Esophagus squamous epithelium (tissue), 5 donors: ENCODE data around the gene UBE2E1. TPM values are rescaled to one million over a fixed set of nuclear protein-coding genes. Genes with fewer than 3 reads are reported as not detected.
"Not testable (repeated sequence)": the region's sequence is repeated elsewhere in the genome, so short reads cannot be mapped to it uniquely, and the experiment has no call there.

Experiments used
- DNase-seq: peaks from one replicate; lab custom pipeline; 2025; lab: John Stamatoyannopoulos, UW
- H3K27ac ChIP-seq, 4 donors: fragments of 200-600 bp; sonication (generic); one replicate each; pipeline ENCODE4 v1.5.1; 2016 to 2019; ENCODE audit warnings: mild to moderate bottlenecking in 1 of 4
- H3K27me3 ChIP-seq, 4 donors: fragments of 200-600 bp; sonication (generic); 1 replicate in 3 of 4; 2 replicates in 1 of 4; pipeline versions ENCODE4 v1.5.1 to v1.6.0; 2017 to 2021; ENCODE audit warnings: antibody characterized with exemption in 1 of 4
- H3K36me3 ChIP-seq, 3 donors: fragments of 200-600 bp; sonication (generic); one replicate each; pipeline ENCODE4 v1.5.1; 2016 to 2019
- H3K4me1 ChIP-seq, 3 donors: fragments of 200-600 bp; sonication (generic); one replicate each; pipeline ENCODE4 v1.5.1; 2017 to 2019
- H3K4me3 ChIP-seq, 4 donors: fragments of 200-600 bp; sonication (generic); 1 replicate in 3 of 4; 2 replicates in 1 of 4; pipeline ENCODE4 v1.5.1; 2016 to 2019; ENCODE audit warnings: mild to moderate bottlenecking in 2 of 4, moderate library complexity in 1 of 4
- H3K9me3 ChIP-seq, 3 donors: fragments of 200-600 bp; sonication (generic); one replicate each; pipeline ENCODE4 v1.5.1; 2016 to 2019
- POLR2A ChIP-seq, 4 donors: fragments of 450-650 bp; IDR thresholded peaks; one replicate each; pipeline ENCODE4 v1.6.1; 2017; ENCODE audit warnings: antibody characterized with exemption in 4 of 4, mild to moderate bottlenecking in 4 of 4, moderate library complexity in 3 of 4
- whole genome bisulfite sequencing, 2 donors: methylation state at CpG; one replicate each; pipeline ENCODE4 v1.1.5; 2018; 5-methylcytosine and 5-hydroxymethylcytosine counted together
- intact Hi-C: fragments of 100-400 bp; cut with DNase I; formaldehyde crosslinking; loops from one replicate; pipeline ENCODE4 v1.15.0; 2022
- total RNA-seq, 4 donors: library from RNA; depleted of rRNA; stranded (reverse); fragments of >200 nt; gene quantifications; one replicate each; pipeline ENCODE4 v1.1.0, GENCODE V29; 2016
- TF ChIP-seq, protein P1 (sequence below), 6 experiments: fragments of 450-650 bp in 4 of 6; fragments of 200-600 bp in 2 of 6; sonication (generic) in 2 of 6; IDR thresholded peaks; one replicate each; pipeline ENCODE4 v1.5.1; 2016 to 2019; ENCODE audit warnings: antibody characterized with exemption in 6 of 6, mild to moderate bottlenecking in 4 of 6, moderate library complexity in 4 of 6
- donor health status: DM: yes; HTN: yes; CAD: no.

Gene UBE2E1
- total RNA-seq, 4 donors from 2014 or later, result 83.9 to 115 (median 104) TPM

DNA sequence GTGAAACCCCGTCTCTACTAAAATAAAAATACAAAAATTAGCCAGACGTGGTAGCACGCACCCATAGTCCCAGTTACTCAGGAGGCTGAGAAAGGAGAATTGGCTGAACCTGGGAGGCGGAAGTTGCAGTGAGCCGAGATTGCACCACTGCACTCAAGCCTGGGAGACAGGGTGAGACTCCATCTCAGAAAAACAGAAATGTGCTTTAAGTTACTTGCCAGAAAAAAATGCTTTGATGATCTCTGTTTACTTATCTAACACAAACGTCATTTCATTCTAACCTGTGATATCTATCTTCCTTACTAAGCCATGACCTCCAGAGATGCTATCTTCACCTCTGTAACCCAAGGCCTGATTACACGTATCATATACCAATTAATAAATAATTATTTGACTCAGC, 103.6 kb downstream of the UBE2E1 start:
- H3K36me3 ChIP-seq, result peaks cover 0 to 48% (median 0%) of the 10 kb centered on the region in 3 donors

DNA sequence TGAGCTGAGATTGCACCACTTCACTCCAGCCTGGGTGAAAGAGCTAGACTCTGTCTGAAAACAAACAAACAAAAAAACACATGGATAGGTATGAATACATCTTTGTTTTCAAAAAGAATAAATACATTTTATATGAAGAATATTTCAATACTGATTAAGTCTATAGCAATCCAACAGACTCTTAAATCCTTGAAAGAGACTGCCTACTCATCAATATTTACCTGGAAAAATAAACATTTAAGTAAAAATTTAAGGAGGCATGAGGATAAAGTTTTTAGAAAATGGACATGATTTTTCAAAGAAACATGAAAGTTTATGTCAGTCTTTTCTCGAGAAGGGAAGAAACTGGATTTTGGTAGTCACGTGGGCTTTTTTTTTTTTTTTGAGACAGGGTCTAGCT, 105.6 kb downstream of the UBE2E1 start:
- intact Hi-C loops, result no loop called here
- WGBS, 2 donors, result 83 to 85% methylated on average over 2 of the region's 2 CpGs
- TF ChIP-seq, protein P1, sequence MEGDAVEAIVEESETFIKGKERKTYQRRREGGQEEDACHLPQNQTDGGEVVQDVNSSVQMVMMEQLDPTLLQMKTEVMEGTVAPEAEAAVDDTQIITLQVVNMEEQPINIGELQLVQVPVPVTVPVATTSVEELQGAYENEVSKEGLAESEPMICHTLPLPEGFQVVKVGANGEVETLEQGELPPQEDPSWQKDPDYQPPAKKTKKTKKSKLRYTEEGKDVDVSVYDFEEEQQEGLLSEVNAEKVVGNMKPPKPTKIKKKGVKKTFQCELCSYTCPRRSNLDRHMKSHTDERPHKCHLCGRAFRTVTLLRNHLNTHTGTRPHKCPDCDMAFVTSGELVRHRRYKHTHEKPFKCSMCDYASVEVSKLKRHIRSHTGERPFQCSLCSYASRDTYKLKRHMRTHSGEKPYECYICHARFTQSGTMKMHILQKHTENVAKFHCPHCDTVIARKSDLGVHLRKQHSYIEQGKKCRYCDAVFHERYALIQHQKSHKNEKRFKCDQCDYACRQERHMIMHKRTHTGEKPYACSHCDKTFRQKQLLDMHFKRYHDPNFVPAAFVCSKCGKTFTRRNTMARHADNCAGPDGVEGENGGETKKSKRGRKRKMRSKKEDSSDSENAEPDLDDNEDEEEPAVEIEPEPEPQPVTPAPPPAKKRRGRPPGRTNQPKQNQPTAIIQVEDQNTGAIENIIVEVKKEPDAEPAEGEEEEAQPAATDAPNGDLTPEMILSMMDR (IDR thresholded peaks at IDR 0.05), result no peak
- TF ChIP-seq POLR2A (IDR thresholded peaks at IDR 0.05), result no peak

More for the DNA sequence above, 103.6 kb downstream of the UBE2E1 start:
- Histone ChIP-seq H3K27ac (no peak overlapping the region), H3K4me3 (no peak overlapping the region), H3K9me3 (no peaks in the 10 kb centered on the region), H3K4me1 (peaks cover 0 to 5% (median 0%) of the 10 kb centered on the region in 3 donors), H3K27me3 (no peaks in the 10 kb centered on the region)
- no peak for DNase-seq
- intact Hi-C loops, result no loop called here
- WGBS, 2 donors, result 89 to 96% methylated on average over 7 of the region's 7 CpGs
- TF ChIP-seq, protein P1 (IDR thresholded peaks at IDR 0.05), result no peak
- TF ChIP-seq POLR2A (IDR thresholded peaks at IDR 0.05), result no peak

DNA sequence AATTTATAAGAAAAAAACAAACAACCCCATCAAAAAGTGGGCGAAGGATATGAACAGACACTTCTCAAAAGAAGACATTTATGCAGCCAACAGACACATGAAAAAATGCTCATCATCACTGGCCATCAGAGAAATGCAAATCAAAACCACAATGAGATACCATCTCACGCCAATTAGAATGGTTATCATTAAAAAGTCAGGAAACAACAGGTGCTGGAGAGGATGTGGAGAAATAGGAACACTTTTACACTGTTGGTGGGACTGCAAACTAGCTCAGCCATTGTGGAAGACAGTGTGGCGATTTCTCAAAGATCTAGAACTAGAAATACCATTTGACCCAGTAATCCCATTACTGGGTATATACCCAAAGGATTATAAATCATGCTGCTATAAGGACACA, 106.6 kb downstream of the UBE2E1 start:
- H3K9me3 ChIP-seq, H3K27ac ChIP-seq, DNase-seq, H3K4me3 ChIP-seq, H3K27me3 ChIP-seq, intact Hi-C loops: not testable (repeated sequence)
- 94 to 95% methylated on average over 3 of the region's 3 CpGs for WGBS, 2 donors
- Histone ChIP-seq H3K4me1 (peaks cover 10 to 25% (median 10%) of the 10 kb centered on the region in 3 donors), H3K36me3 (peaks cover 0 to 35% (median 0%) of the 10 kb centered on the region in 3 donors)

More for the DNA sequence above, 105.6 kb downstream of the UBE2E1 start:
- Histone ChIP-seq H3K4me1 (peaks cover 10 to 25% (median 10%) of the 10 kb centered on the region in 3 donors), H3K27ac (no peak overlapping the region), H3K9me3 (no peaks in the 10 kb centered on the region), H3K4me3 (no peak overlapping the region), H3K27me3 (no peaks in the 10 kb centered on the region), H3K36me3 (peaks cover 0 to 44% (median 0%) of the 10 kb centered on the region in 3 donors)
- no peak for DNase-seq

- intact Hi-C loops, result no loop called here
- TF ChIP-seq, protein P1 (IDR thresholded peaks at IDR 0.05), result no peak
- no peak for TF ChIP-seq POLR2A (IDR thresholded peaks at IDR 0.05)
- H3K36me3 ChIP-seq, result peaks cover 0 to 32% (median 0%) of the 10 kb centered on the region in 3 donors
Measured at GRCh38 chr3:23913182-23913581, 107.4 kb downstream of the UBE2E1 start.

GRCh38 chr3:23913873-23914743, 108.4 kb downstream of the UBE2E1 start:
- DNase-seq, result no peak
- Histone ChIP-seq H3K9me3 (no peaks in the 10 kb centered on the region), H3K36me3 (peaks cover 0 to 34% (median 0%) of the 10 kb centered on the region in 3 donors), H3K27me3 (no peaks in the 10 kb centered on the region), H3K4me3 (no peak overlapping the region), H3K27ac (no peak overlapping the region), H3K4me1 (peaks cover 15 to 38% (median 19%) of the 10 kb centered on the region in 3 donors)
- WGBS, 2 donors, result 71 to 78% methylated on average over 3 of the region's 3 CpGs
- intact Hi-C loops, result no loop called here
- TF ChIP-seq, protein P1 (IDR thresholded peaks at IDR 0.05), result no peak
- TF ChIP-seq POLR2A (IDR thresholded peaks at IDR 0.05), result no peak

More at GRCh38 chr3:23913182-23913581, 107.4 kb downstream of the UBE2E1 start:
- Histone ChIP-seq H3K4me1 (peaks cover 10 to 29% (median 11%) of the 10 kb centered on the region in 3 donors), H3K9me3 (no peaks in the 10 kb centered on the region), H3K4me3 (no peak overlapping the region), H3K27ac (no peak overlapping the region), H3K27me3 (no peaks in the 10 kb centered on the region)
- no peak for DNase-seq
- 54 to 83% methylated on average over 1 of the region's 1 CpG for WGBS, 2 donors
